Measurements from ENCODE around the gene NBPF6. TPM values are rescaled to one million over a fixed set of nuclear protein-coding genes. Genes with fewer than 3 reads are reported as not detected.
"Not testable (repeated sequence)": the region's sequence is repeated elsewhere in the genome, so short reads cannot be mapped to it uniquely, and the experiment has no call there.

Gene NBPF6
- polyA plus RNA-seq, 1 experiment = not detected

- H3K27me3 ChIP-seq (ENCODE audit: control insufficient read depth, insufficient read depth, low read length); H3K27ac ChIP-seq (ENCODE audit: low read depth, low read length); DNase-seq (ENCODE audit: low read depth, low spot score); CTCF ChIA-PET; H3K9me3 ChIP-seq (ENCODE audit: control insufficient read depth, insufficient read depth, low read length); H3K4me3 ChIP-seq (ENCODE audit: low read depth, low read length); POLR2A ChIA-PET: not testable (repeated sequence)
These were observed 16.0 kb downstream of the NBPF6 start for GRCh38 chr1:108466166-108466565.

DNA sequence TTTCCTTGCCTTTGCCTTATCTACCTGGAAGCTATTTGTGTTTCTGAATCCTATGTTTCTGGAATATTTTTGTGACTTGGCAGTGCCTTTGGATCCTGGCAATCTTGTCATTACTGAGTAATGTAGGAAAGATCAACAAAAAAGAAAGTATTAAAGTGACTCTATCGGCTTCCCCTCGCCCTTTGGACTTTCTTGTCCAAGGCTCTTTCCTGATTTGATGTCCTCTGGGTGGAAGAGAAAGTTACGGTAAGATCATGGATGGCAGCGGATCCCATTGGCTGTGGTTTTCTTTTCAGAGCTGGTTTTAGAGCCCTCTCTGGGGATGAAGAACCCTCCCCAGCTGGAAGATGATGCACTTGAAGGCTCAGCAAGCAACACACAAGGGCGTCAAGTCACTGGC, 17.0 kb downstream of the NBPF6 start:
- H3K27me3 ChIP-seq (ENCODE audit: control insufficient read depth, insufficient read depth, low read length); H3K27ac ChIP-seq (ENCODE audit: low read depth, low read length); POLR2A ChIA-PET; CTCF ChIA-PET; H3K9me3 ChIP-seq (ENCODE audit: control insufficient read depth, insufficient read depth, low read length); DNase-seq (ENCODE audit: low read depth, low spot score); H3K4me3 ChIP-seq (ENCODE audit: low read depth, low read length): not testable (repeated sequence)

- CTCF ChIA-PET; H3K4me3 ChIP-seq (ENCODE audit: low read depth, low read length); H3K27ac ChIP-seq (ENCODE audit: low read depth, low read length); H3K27me3 ChIP-seq (ENCODE audit: control insufficient read depth, insufficient read depth, low read length); POLR2A ChIA-PET; H3K9me3 ChIP-seq (ENCODE audit: control insufficient read depth, insufficient read depth, low read length); DNase-seq (ENCODE audit: low read depth, low spot score): not testable (repeated sequence)
These were observed 20.6 kb downstream of the NBPF6 start for GRCh38 chr1:108470750-108471149.

DNA sequence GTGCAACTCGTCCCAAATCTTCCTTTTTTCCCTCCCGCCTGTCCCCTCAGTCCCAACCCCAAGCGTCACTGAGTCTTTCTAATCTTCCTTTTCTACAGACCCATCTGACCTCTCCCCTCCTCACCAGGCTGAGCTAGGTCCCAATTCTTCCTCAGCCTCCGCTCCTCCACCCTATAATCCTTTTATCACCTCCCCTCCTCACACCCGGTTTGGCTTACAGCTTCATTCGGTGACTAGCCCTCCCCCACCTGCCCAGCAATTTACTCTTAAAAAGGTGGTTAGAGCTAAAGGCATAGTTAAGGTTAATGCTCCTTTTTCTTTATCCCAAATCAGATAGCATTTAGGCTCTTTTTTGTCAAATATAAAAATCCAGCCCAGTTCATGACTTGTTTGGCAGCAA, 24.4 kb downstream of the NBPF6 start:
- POLR2A ChIA-PET; H3K9me3 ChIP-seq (ENCODE audit: control insufficient read depth, insufficient read depth, low read length); H3K27me3 ChIP-seq (ENCODE audit: control insufficient read depth, insufficient read depth, low read length); CTCF ChIA-PET; DNase-seq (ENCODE audit: low read depth, low spot score); H3K4me3 ChIP-seq (ENCODE audit: low read depth, low read length); H3K27ac ChIP-seq (ENCODE audit: low read depth, low read length): not testable (repeated sequence)

DNA sequence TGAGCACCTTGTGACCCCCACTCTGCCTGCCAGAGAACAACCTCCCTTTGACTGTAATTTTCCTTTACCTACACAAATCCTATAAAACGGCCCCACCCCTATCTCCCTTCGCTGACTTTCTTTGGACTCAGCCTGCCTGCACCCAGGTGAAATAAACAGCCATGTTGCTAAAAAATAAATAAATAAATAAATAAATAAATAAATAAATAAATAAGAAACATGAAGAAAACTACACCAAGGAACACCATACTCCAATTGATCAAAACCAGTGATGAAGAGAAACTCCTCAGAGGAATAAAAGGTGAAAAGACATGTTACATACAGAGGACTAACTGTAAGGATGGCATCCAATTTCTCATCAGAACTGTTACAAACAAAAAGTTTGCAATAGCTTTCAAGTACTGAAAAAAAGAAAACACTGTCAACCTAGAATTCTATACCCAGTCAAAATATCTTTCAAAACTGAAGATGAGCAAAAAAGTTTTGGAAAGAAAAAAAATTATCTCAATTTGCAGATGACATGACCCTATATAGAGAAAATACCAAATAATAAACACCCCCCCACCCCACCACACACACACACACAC, 28.4 kb downstream of the NBPF6 start:
- Histone ChIP-seq H3K27me3 (ENCODE audit: control insufficient read depth, insufficient read depth, low read length) (no peaks in the 10 kb centered on the region), H3K9me3 (ENCODE audit: control insufficient read depth, insufficient read depth, low read length) (no peaks in the 10 kb centered on the region), H3K4me3 (ENCODE audit: low read depth, low read length) (no peak overlapping the region), H3K27ac (ENCODE audit: low read depth, low read length) (no peak overlapping the region)
- ChIA-PET POLR2A (no interaction called here), CTCF (no interaction called here)
- TF ChIP-seq, protein P1, sequence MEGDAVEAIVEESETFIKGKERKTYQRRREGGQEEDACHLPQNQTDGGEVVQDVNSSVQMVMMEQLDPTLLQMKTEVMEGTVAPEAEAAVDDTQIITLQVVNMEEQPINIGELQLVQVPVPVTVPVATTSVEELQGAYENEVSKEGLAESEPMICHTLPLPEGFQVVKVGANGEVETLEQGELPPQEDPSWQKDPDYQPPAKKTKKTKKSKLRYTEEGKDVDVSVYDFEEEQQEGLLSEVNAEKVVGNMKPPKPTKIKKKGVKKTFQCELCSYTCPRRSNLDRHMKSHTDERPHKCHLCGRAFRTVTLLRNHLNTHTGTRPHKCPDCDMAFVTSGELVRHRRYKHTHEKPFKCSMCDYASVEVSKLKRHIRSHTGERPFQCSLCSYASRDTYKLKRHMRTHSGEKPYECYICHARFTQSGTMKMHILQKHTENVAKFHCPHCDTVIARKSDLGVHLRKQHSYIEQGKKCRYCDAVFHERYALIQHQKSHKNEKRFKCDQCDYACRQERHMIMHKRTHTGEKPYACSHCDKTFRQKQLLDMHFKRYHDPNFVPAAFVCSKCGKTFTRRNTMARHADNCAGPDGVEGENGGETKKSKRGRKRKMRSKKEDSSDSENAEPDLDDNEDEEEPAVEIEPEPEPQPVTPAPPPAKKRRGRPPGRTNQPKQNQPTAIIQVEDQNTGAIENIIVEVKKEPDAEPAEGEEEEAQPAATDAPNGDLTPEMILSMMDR (IDR thresholded peaks at IDR 0.05; ENCODE audit: low read depth, low read length) = no peak
- no peak for DNase-seq (ENCODE audit: low read depth, low spot score)

- Histone ChIP-seq H3K9me3 (ENCODE audit: control insufficient read depth, insufficient read depth, low read length) (peaks cover 3% of the 10 kb centered on the region; the same call in 1 of the 2 replicates), H3K27ac (ENCODE audit: low read depth, low read length) (no peak overlapping the region), H3K4me3 (ENCODE audit: low read depth, low read length) (no peak overlapping the region), H3K27me3 (ENCODE audit: control insufficient read depth, insufficient read depth, low read length) (no peaks in the 10 kb centered on the region)
- no peak for DNase-seq (ENCODE audit: low read depth, low spot score)
- CTCF ChIA-PET = no interaction called here
- TF ChIP-seq, protein P1 (IDR thresholded peaks at IDR 0.05; ENCODE audit: low read depth, low read length) = no peak
- POLR2A ChIA-PET = no interaction called here
These were observed 32.6 kb downstream of the NBPF6 start for GRCh38 chr1:108482708-108483107.

- POLR2A ChIA-PET = not testable (repeated sequence)
These were observed 35.8 kb downstream of the NBPF6 start for GRCh38 chr1:108485990-108486389.

GRCh38 chr1:108486707-108487106, 36.6 kb downstream of the NBPF6 start:
- POLR2A ChIA-PET; CTCF ChIA-PET; H3K4me3 ChIP-seq (ENCODE audit: low read depth, low read length); H3K27me3 ChIP-seq (ENCODE audit: control insufficient read depth, insufficient read depth, low read length); H3K9me3 ChIP-seq (ENCODE audit: control insufficient read depth, insufficient read depth, low read length); H3K27ac ChIP-seq (ENCODE audit: low read depth, low read length); DNase-seq (ENCODE audit: low read depth, low spot score): not testable (repeated sequence)

More at GRCh38 chr1:108485990-108486389, 35.8 kb downstream of the NBPF6 start:
- H3K4me3 ChIP-seq (ENCODE audit: low read depth, low read length); H3K27me3 ChIP-seq (ENCODE audit: control insufficient read depth, insufficient read depth, low read length); CTCF ChIA-PET; H3K27ac ChIP-seq (ENCODE audit: low read depth, low read length); H3K9me3 ChIP-seq (ENCODE audit: control insufficient read depth, insufficient read depth, low read length); DNase-seq (ENCODE audit: low read depth, low spot score): not testable (repeated sequence)

DNA sequence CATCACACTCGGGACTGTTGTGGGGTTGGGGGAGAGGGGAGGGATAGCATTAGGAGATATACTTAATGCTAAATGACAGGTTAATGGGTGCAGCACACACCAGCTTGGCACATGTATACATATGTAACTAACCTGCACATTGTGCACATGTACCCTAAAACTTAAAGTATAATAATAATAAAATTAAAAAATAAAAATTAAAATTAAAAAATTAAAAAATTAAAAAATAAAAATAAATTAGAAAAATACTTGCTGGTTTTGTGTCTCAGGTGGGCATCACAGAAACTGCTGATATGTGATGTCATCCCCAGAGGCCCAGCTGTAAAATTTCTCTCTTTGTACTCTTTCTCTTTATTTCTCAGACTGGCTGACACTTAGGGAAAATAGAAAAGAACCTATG, 44.9 kb downstream of the NBPF6 start:
- DNase-seq (ENCODE audit: low read depth, low spot score); H3K4me3 ChIP-seq (ENCODE audit: low read depth, low read length); H3K27me3 ChIP-seq (ENCODE audit: control insufficient read depth, insufficient read depth, low read length); POLR2A ChIA-PET; CTCF ChIA-PET; H3K9me3 ChIP-seq (ENCODE audit: control insufficient read depth, insufficient read depth, low read length); H3K27ac ChIP-seq (ENCODE audit: low read depth, low read length): not testable (repeated sequence)

- H3K9me3 ChIP-seq (ENCODE audit: control insufficient read depth, insufficient read depth, low read length); H3K27ac ChIP-seq (ENCODE audit: low read depth, low read length); H3K4me3 ChIP-seq (ENCODE audit: low read depth, low read length); H3K27me3 ChIP-seq (ENCODE audit: control insufficient read depth, insufficient read depth, low read length); POLR2A ChIA-PET; DNase-seq (ENCODE audit: low read depth, low spot score); CTCF ChIA-PET: not testable (repeated sequence)
These were observed 46.7 kb downstream of the NBPF6 start for GRCh38 chr1:108496856-108497255.
